B cell (primary cell): Measurements from ENCODE around the gene MAGOHB. TPM values are rescaled to one million over a fixed set of nuclear protein-coding genes. Genes with fewer than 3 reads are reported as not detected.

Experiments
- ATAC-seq: fragments of 200-7000 bp; cut with Tn5 transposase; one replicate; pipeline ENCODE4 v1.10.0; 2021; ENCODE audit warnings: low read depth, mild to moderate bottlenecking, moderate number of reproducible peaks, moderate library complexity
- CTCF ChIA-PET: fragments of 350-600 bp; sonication (Branson Sonifier 250); formaldehyde crosslinking; loops from one replicate; lab custom pipeline; 2021; ENCODE audit warnings: antibody characterized with exemption, inconsistent platforms; lab: Charles Lee
- POLR2A ChIA-PET: fragments of 350-600 bp; sonication (Branson Sonifier 250); formaldehyde crosslinking; loops from one replicate; lab custom pipeline; 2021; ENCODE audit warnings: antibody characterized with exemption; lab: Charles Lee
- DNase-seq: peaks from one replicate; pipeline ENCODE4 v3.0.0; 2013
- H2AFZ ChIP-seq: 2 replicates; pipeline ENCODE4 v1.6.1; 2012; ENCODE audit warnings: mild to moderate bottlenecking, low read depth, low read length; ENCODE audit not compliant: insufficient read depth, poor library complexity, severe bottlenecking
- H3K27ac ChIP-seq, 2 donors: 1 replicate in 1 of 2; 2 replicates in 1 of 2; pipeline ENCODE4 v1.5.1; 2012 to 2013; ENCODE audit warnings: low read length in 2 of 2, mild to moderate bottlenecking in 2 of 2, moderate library complexity in 1 of 2
- H3K27me3 ChIP-seq, 4 experiments: fragments of 200-600 bp in 1 of 4; sonication (generic) in 1 of 4; replicated peaks in 1 of 4; 1 replicate in 2 of 4; 2 replicates in 2 of 4; pipeline versions ENCODE4 v1.6.1 to v1.7.0; 2013 to 2016; ENCODE audit warnings: low read length in 3 of 4, mild to moderate bottlenecking in 2 of 4, mixed read lengths in 1 of 4, moderate library complexity in 1 of 4; ENCODE audit not compliant: insufficient read depth in 4 of 4, control insufficient read depth in 3 of 4; ENCODE audit errors: control extremely low read depth in 1 of 4
- H3K36me3 ChIP-seq, 2 experiments: replicated peaks in 1 of 2; 1 replicate in 1 of 2; 2 replicates in 1 of 2; pipeline versions ENCODE4 v1.6.1 to v1.7.1; 2013; ENCODE audit warnings: low read length in 1 of 2; ENCODE audit not compliant: insufficient read depth in 2 of 2, control insufficient read depth in 1 of 2; ENCODE audit errors: control extremely low read depth in 1 of 2, extremely low read depth in 1 of 2
- H3K4me1 ChIP-seq, 2 donors: fragments of 200-600 bp in 1 of 2; sonication (generic) in 1 of 2; 1 replicate in 1 of 2; 2 replicates in 1 of 2; pipeline versions ENCODE4 v1.5.1 to v1.6.1; 2013 to 2017; ENCODE audit warnings: low read length in 2 of 2; ENCODE audit not compliant: control insufficient read depth in 2 of 2, insufficient read depth in 2 of 2
- H3K4me2 ChIP-seq: replicated peaks from 2 replicates; pipeline ENCODE3; 2012; ENCODE audit warnings: mild to moderate bottlenecking, low read depth, low read length; ENCODE audit not compliant: poor library complexity, severe bottlenecking
- H3K4me3 ChIP-seq, 5 experiments: fragments of 200-600 bp in 1 of 5; sonication (generic) in 1 of 5; 1 replicate in 3 of 5; 2 replicates in 2 of 5; pipeline versions ENCODE4 v1.5.1 to v1.7.0; 2011 to 2016; ENCODE audit warnings: low read length in 4 of 5, mild to moderate bottlenecking in 4 of 5, low read depth in 2 of 5, control low read depth in 1 of 5, moderate library complexity in 1 of 5; ENCODE audit not compliant: insufficient read depth in 1 of 5; ENCODE audit errors: control extremely low read depth in 1 of 5, extremely low read depth in 1 of 5
- H3K79me2 ChIP-seq: fragments of 200-600 bp; sonication (generic); one replicate; pipeline ENCODE4 v1.6.0; 2016; ENCODE audit warnings: low read length; ENCODE audit not compliant: control insufficient read depth, insufficient read depth
- H3K9ac ChIP-seq: fragments of 200-600 bp; sonication (generic); 2 replicates; pipeline ENCODE4 v1.6.1; 2017; ENCODE audit warnings: mild to moderate bottlenecking, low read length, moderate library complexity
- H3K9me3 ChIP-seq, 3 donors: one replicate each; pipeline versions ENCODE4 v1.6.1 to v1.7.1; 2013; ENCODE audit warnings: low read length in 2 of 3; ENCODE audit not compliant: control insufficient read depth in 2 of 3, insufficient read depth in 1 of 3; ENCODE audit errors: control extremely low read depth in 1 of 3
- H4K20me1 ChIP-seq: 2 replicates; pipeline ENCODE4 v1.6.0; 2012; ENCODE audit warnings: mild to moderate bottlenecking, low read length; ENCODE audit not compliant: insufficient read depth, control insufficient read depth, poor library complexity, severe bottlenecking
- H3K27ac Mint-ChIP-seq: one replicate; pipeline ENCODE4 v1.8.0; 2021; ENCODE audit warnings: mixed read lengths
- H3K27me3 Mint-ChIP-seq: one replicate; pipeline ENCODE4 v1.8.0; 2021; ENCODE audit warnings: mixed read lengths
- H3K4me1 Mint-ChIP-seq: one replicate; pipeline ENCODE4 v1.8.0; 2021; ENCODE audit warnings: mixed read lengths
- H3K4me3 Mint-ChIP-seq: one replicate; pipeline ENCODE4 v1.8.0; 2021; ENCODE audit warnings: mixed read lengths
- H3K9me3 Mint-ChIP-seq: one replicate; pipeline ENCODE4 v1.8.0; 2022; ENCODE audit warnings: mixed read lengths; ENCODE audit not compliant: insufficient read depth
- EZH2 ChIP-seq: IDR thresholded peaks from 2 replicates; pipeline ENCODE4 v1.6.1; 2012; ENCODE audit warnings: borderline replicate concordance, low read depth, mild to moderate bottlenecking, moderate library complexity, low read length; ENCODE audit not compliant: insufficient read depth, poor library complexity, severe bottlenecking
- WGBS: methylation state at CpG from one replicate; pipeline ENCODE4 v1.1.5; 2013; ENCODE audit warnings: missing lambda C conversion rate; ENCODE audit not compliant: insufficient coverage; 5-methylcytosine and 5-hydroxymethylcytosine counted together
- intact Hi-C: fragments of 100-400 bp; cut with micrococcal nuclease; formaldehyde crosslinking; loops from one replicate; pipeline ENCODE4 v1.10.0; 2022
- polyA plus RNA-seq: library from polyadenylated mRNA; depleted of rRNA; stranded (reverse); fragments of >200 nt; gene quantifications from 2 replicates; pipeline ENCODE4 v1.2.3, GENCODE V29; 2012
- total RNA-seq, 2 donors: library from RNA; stranded (reverse); fragments of 120-200 nt in 1 of 2; gene quantifications; 1 replicate in 1 of 2; 2 replicates in 1 of 2; pipeline versions ENCODE4 v1.2.3 to v1.2.4, GENCODE V29; 2013 to 2022
- TF ChIP-seq, protein P1 (sequence below): fragments of 200-600 bp; IDR thresholded peaks from one replicate; pipeline ENCODE4 v1.8.0; 2022; ENCODE audit warnings: antibody characterized with exemption, mild to moderate bottlenecking

Gene MAGOHB
- total and polyA plus RNA-seq, 2 donors (not counting 1 experiment from before 2014, with no cell fraction given): 8.1 to 19.1 TPM

- H3K9ac ChIP-seq: no peak overlapping the region
- no peaks in the 10 kb centered on the region for H3K9me3 Mint-ChIP-seq
- no peak overlapping the region for H2AFZ ChIP-seq
- ChIA-PET POLR2A (no interaction called here), CTCF (interaction anchor here (0.6 to 7.8 kb wide), 10 partner anchors 11 to 350 kb away, joined by 3 to 99 read pairs (median 4); no protein-coding TSS in a partner anchor)
- no peaks in the 10 kb centered on the region for H3K4me1 Mint-ChIP-seq
- H3K4me2 ChIP-seq: no peak overlapping the region
- H3K27me3 ChIP-seq: no peaks in the 10 kb centered on the region
- H4K20me1 ChIP-seq: no peaks in the 10 kb centered on the region
- no CpG with 5 or more reads among the region's 3 CpGs for WGBS
- DNase-seq (no peak), ATAC-seq (no peak)
- no peak overlapping the region for H3K27ac Mint-ChIP-seq
- peaks cover 20% of the 10 kb centered on the region for H3K27me3 Mint-ChIP-seq
- no peak overlapping the region for H3K4me3 Mint-ChIP-seq
- no peaks in the 10 kb centered on the region for H3K36me3 ChIP-seq
- intact Hi-C loops: loop anchor here (2.0 to 5.0 kb wide), 2 partner anchors 411 to 923 kb away; no protein-coding TSS in a partner anchor
- TF ChIP-seq EZH2: no peak
- TF ChIP-seq, protein P1, sequence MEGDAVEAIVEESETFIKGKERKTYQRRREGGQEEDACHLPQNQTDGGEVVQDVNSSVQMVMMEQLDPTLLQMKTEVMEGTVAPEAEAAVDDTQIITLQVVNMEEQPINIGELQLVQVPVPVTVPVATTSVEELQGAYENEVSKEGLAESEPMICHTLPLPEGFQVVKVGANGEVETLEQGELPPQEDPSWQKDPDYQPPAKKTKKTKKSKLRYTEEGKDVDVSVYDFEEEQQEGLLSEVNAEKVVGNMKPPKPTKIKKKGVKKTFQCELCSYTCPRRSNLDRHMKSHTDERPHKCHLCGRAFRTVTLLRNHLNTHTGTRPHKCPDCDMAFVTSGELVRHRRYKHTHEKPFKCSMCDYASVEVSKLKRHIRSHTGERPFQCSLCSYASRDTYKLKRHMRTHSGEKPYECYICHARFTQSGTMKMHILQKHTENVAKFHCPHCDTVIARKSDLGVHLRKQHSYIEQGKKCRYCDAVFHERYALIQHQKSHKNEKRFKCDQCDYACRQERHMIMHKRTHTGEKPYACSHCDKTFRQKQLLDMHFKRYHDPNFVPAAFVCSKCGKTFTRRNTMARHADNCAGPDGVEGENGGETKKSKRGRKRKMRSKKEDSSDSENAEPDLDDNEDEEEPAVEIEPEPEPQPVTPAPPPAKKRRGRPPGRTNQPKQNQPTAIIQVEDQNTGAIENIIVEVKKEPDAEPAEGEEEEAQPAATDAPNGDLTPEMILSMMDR: no peak
- no peaks in the 10 kb centered on the region for H3K4me1 ChIP-seq
- H3K79me2 ChIP-seq: no peaks in the 10 kb centered on the region
- no peak overlapping the region for H3K27ac ChIP-seq
- no peaks in the 10 kb centered on the region for H3K9me3 ChIP-seq
- no peak overlapping the region for H3K4me3 ChIP-seq
Measured at GRCh38 chr12:10563966-10564365, 49.4 kb downstream of the MAGOHB start.

- H3K9me3 Mint-ChIP-seq: no peaks in the 10 kb centered on the region
- no peaks in the 10 kb centered on the region for H3K4me1 Mint-ChIP-seq
- Histone ChIP-seq H4K20me1 (no peaks in the 10 kb centered on the region), H3K4me1 (no peaks in the 10 kb centered on the region), H3K9me3 (no peaks in the 10 kb centered on the region), H3K4me3 (no peak overlapping the region), H3K79me2 (no peaks in the 10 kb centered on the region), H3K27ac (no peak overlapping the region), H2AFZ (no peak overlapping the region), H3K4me2 (no peak overlapping the region), H3K27me3 (no peaks in the 10 kb centered on the region), H3K9ac (no peak overlapping the region), H3K36me3 (no peaks in the 10 kb centered on the region)
- H3K27ac Mint-ChIP-seq: no peak overlapping the region
- CTCF ChIA-PET: interaction anchor here (0.9 to 7.8 kb wide), 8 partner anchors 13 to 327 kb away, joined by 3 to 99 read pairs (median 5); no protein-coding TSS in a partner anchor
- H3K4me3 Mint-ChIP-seq: no peak overlapping the region
- DNase-seq (no peak), ATAC-seq (no peak)
- WGBS: no CpG with 5 or more reads among the region's 1 CpG
- no peak for TF ChIP-seq EZH2
- TF ChIP-seq, protein P1: no peak
- POLR2A ChIA-PET: no interaction called here
- intact Hi-C loops: loop anchor here (2.0 to 5.0 kb wide), 2 partner anchors 410 to 924 kb away; no protein-coding TSS in a partner anchor
- peaks cover 24% of the 10 kb centered on the region for H3K27me3 Mint-ChIP-seq
Measured at GRCh38 chr12:10563002-10563401, 50.4 kb downstream of the MAGOHB start.
